ENCODE data around the gene PPAT.

- TF ChIP-seq POLR2AphosphoS5 (IDR thresholded peaks at IDR 0.05; ENCODE audit: low read depth) (no peak), JUNB (IDR thresholded peaks at IDR 0.05; ENCODE audit: unreplicated experiment) (no peak)
- TF ChIP-seq, protein P1, sequence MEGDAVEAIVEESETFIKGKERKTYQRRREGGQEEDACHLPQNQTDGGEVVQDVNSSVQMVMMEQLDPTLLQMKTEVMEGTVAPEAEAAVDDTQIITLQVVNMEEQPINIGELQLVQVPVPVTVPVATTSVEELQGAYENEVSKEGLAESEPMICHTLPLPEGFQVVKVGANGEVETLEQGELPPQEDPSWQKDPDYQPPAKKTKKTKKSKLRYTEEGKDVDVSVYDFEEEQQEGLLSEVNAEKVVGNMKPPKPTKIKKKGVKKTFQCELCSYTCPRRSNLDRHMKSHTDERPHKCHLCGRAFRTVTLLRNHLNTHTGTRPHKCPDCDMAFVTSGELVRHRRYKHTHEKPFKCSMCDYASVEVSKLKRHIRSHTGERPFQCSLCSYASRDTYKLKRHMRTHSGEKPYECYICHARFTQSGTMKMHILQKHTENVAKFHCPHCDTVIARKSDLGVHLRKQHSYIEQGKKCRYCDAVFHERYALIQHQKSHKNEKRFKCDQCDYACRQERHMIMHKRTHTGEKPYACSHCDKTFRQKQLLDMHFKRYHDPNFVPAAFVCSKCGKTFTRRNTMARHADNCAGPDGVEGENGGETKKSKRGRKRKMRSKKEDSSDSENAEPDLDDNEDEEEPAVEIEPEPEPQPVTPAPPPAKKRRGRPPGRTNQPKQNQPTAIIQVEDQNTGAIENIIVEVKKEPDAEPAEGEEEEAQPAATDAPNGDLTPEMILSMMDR (conservative IDR thresholded peaks at IDR 0.05; ENCODE audit: low read depth in 2 of 2): no peak
Observed at GRCh38 chr4:56462157-56462556, 26.7 kb upstream of the PPAT start.

Measured in GM23338 (cell line).